Measurements from ENCODE around the gene HS3ST4. TPM values are rescaled to one million over a fixed set of nuclear protein-coding genes. Genes with fewer than 3 reads are reported as not detected.

Gene HS3ST4
- total RNA-seq, 1 donor from 2014 or later: not detected

DNA sequence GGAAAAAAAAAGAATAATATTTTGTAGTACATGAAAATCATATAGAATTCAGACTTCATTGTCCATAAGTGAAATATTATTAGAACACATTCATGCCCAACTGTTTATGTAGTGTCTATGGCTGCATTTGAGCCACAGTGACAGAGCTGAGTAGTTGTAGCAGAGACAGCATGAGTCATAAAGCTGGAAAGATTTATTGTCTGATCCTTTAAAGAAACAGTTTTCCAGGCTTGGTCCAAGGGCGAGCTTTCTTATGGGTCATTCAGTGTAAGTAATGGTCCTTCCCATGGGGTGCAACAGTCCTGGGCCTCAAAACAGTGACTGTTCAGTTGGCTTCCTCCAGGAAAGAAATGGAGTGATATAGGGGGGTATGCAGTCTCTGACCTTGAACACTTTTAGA lies 260.2 kb downstream of the HS3ST4 start:
- TF ChIP-seq, protein P1, sequence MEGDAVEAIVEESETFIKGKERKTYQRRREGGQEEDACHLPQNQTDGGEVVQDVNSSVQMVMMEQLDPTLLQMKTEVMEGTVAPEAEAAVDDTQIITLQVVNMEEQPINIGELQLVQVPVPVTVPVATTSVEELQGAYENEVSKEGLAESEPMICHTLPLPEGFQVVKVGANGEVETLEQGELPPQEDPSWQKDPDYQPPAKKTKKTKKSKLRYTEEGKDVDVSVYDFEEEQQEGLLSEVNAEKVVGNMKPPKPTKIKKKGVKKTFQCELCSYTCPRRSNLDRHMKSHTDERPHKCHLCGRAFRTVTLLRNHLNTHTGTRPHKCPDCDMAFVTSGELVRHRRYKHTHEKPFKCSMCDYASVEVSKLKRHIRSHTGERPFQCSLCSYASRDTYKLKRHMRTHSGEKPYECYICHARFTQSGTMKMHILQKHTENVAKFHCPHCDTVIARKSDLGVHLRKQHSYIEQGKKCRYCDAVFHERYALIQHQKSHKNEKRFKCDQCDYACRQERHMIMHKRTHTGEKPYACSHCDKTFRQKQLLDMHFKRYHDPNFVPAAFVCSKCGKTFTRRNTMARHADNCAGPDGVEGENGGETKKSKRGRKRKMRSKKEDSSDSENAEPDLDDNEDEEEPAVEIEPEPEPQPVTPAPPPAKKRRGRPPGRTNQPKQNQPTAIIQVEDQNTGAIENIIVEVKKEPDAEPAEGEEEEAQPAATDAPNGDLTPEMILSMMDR (conservative IDR thresholded peaks at IDR 0.05; ENCODE audit: low read depth, low read length): no peak
- H3K4me3 ChIP-seq (ENCODE audit: low read depth, low read length): no peak overlapping the region
- no peak for DNase-seq (ENCODE audit: low read depth)

DNA sequence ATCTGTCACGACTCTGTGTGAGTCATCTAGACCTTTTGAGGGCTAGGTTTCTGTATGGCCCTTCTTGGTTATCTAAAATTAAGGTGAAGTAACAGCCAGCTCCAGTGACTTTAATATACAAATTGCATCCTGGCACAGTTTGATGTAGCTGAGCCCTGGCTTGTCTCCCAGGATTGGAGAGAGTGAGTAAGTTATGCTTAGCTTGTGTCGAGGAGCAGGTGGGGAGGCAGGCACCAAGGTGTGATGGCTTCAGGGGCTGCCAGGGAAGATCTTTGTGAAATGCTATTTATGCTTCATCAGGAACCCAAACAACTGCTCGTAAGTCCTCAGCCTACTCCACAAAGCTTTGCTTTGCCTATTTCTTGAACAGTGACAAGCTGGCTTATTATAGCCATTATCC lies 261.2 kb downstream of the HS3ST4 start:
- DNase-seq (ENCODE audit: low read depth): no peak
- TF ChIP-seq, protein P1 (conservative IDR thresholded peaks at IDR 0.05; ENCODE audit: low read depth, low read length): no peak
- H3K4me3 ChIP-seq (ENCODE audit: low read depth, low read length): no peak overlapping the region

DNA sequence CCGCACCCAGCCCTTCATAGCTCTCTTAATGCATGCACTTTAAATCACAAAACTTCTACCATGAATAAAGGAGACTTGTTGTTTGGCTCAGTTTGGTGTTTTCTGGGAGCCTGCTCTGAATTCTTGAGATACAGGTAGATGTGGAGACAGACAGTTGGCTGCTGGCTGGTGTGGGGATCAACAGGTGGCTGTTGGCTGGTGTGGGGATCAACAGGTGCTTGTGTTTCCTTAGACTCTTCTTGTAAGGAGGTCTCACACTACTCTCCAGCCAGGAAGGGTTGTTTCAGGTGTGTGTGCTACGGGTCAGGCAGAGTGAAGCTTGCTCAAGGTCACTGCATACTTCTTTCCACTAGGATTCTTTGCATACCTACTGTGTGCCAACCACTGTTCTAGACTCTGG lies 265.9 kb downstream of the HS3ST4 start:
- TF ChIP-seq, protein P1 (conservative IDR thresholded peaks at IDR 0.05; ENCODE audit: low read depth, low read length): no peak
- no peak overlapping the region for H3K4me3 ChIP-seq (ENCODE audit: low read depth, low read length)
- no peak for DNase-seq (ENCODE audit: low read depth)

DNA sequence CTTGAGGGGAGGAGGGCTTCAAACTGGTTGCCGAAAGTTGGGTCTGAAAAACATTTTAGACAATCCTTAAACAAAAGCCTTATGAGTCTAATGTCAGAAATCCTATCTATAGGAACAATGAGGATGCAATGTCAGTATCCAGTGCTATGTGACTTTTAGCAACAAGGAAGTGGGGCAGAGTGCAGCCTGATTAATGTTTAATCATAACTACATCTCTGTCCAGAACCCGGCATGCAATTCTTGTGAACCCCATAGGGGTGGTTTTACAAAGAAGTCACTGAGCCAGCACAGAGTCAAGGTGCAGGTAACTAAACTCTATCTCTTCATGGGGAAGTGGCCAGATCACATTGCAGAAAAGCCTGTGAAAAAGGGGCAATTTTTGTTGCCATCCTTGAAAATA lies 267.5 kb downstream of the HS3ST4 start:
- no peak overlapping the region for H3K4me3 ChIP-seq (ENCODE audit: low read depth, low read length)
- no peak for DNase-seq (ENCODE audit: low read depth)
- TF ChIP-seq, protein P1 (conservative IDR thresholded peaks at IDR 0.05; ENCODE audit: low read depth, low read length): no peak

DNA sequence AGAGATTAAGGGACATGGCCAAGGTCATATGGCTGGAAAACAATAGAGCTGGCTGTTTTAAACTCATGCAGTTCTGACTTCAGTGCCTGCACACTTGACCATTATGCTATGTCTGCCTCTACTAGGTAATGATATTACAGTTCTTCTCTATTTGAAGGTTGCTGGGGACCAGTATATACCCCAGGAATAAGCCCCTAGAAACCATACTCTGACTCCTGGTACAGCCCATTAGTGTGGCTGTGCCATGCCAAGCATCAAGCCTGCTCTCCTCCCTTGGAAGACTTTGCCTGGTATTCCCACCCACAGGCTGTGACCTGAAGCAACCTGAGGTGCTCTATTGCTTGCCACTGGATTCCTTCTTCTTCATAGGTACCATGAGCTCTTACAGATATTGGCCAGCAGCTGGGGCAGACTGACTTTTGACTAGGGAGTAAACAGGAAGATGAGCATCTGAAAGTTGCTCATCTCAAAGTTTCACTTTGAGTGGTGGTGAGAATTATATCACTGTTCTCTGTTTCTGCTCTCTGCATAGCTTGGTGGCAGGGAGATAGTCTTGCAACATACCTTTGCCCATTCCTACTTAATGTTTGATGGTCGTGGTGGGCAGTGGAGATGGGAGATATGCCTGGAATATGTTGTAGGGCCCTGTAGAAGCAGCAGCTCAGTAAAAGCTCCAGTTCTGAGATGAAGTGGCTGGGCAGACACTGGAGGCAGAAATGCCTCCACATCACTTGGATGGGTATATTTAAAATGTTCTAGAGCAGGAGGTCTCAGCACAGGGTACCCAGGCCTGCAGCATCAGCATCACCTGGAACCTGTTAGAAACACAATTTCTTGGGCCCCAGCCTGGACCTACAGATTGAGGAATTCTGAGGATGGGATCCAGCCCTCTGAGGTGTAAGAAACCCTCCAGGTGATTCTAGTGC lies 274.7 kb downstream of the HS3ST4 start:
- H3K4me3 ChIP-seq (ENCODE audit: low read depth, low read length): no peak overlapping the region
- no peak for DNase-seq (ENCODE audit: low read depth)
- TF ChIP-seq, protein P1 (conservative IDR thresholded peaks at IDR 0.05; ENCODE audit: low read depth, low read length): no peak

DNA sequence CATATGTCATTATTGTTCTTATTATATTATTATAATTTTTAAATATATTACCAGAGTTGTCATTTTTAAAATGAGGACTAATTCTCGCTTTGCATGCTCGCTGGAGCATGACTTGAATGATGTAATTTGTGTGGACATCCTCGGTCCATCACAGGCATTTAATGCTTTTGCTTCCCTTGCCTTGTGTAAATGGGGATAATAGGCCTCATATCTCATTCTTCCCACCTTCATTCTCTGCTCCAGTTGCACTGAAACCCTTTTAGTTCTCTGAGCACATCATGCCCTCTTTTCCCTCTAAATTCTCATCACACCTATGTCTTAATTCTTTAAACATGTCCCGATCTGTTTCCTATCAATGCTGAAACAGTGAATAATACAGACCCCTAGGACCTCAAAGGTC lies 285.4 kb downstream of the HS3ST4 start:
- TF ChIP-seq, protein P1 (conservative IDR thresholded peaks at IDR 0.05; ENCODE audit: low read depth, low read length): no peak
- DNase-seq (ENCODE audit: low read depth): no peak
- no peak overlapping the region for H3K4me3 ChIP-seq (ENCODE audit: low read depth, low read length)

DNA sequence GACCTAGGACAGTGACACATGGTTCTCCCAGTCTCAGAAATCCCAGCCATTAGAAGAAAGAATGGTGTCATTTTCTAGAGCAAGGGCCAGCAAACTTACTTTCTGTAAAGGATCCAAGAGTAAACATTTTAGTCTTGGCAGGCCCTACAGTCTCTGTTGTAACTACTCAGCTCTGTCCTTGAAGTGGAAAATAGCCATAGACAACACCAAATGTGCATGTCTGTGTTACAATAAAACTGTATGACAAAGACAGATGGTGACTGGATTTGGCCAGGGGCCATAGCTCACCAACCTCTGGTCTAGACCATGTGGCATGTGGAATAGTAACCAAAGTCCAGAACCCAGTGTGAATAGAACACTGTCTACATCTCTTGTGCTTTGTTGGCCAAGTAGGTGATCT lies 286.5 kb downstream of the HS3ST4 start:
- DNase-seq (ENCODE audit: low read depth): no peak
- TF ChIP-seq, protein P1 (conservative IDR thresholded peaks at IDR 0.05; ENCODE audit: low read depth, low read length): no peak
- H3K4me3 ChIP-seq (ENCODE audit: low read depth, low read length): no peak overlapping the region

Data from epithelial cell of proximal tubule (primary cell).